GM11168 (cell line): ENCODE measurements around the gene TMEM120B.

ENCODE experiments used
- in situ Hi-C: fragments of 300-500 bp; cut with MboI; formaldehyde crosslinking; loops from one replicate; pipeline ENCODE4 v1.12.0; 2022; ENCODE audit warnings: low sequenced_read_pairs; ENCODE audit not compliant: unreplicated experiment

Gene TMEM120B

GRCh38 chr12:121811434-121812319, 99.1 kb downstream of the TMEM120B start:
- in situ Hi-C loops = no loop called here

- in situ Hi-C loops = no loop called here
Observed at GRCh38 chr12:121812320-121812871, 99.8 kb downstream of the TMEM120B start.

- in situ Hi-C loops = no loop called here
Observed at GRCh38 chr12:121812921-121813896, 100.7 kb downstream of the TMEM120B start.

- in situ Hi-C loops = no loop called here
Observed at GRCh38 chr12:121813951-121814350, 101.4 kb downstream of the TMEM120B start.

GRCh38 chr12:121814429-121815119, 102.0 kb downstream of the TMEM120B start:
- in situ Hi-C loops = no loop called here

GRCh38 chr12:121815263-121815662, 102.7 kb downstream of the TMEM120B start:
- in situ Hi-C loops = no loop called here

- in situ Hi-C loops = no loop called here
Observed at GRCh38 chr12:121816925-121817647, 104.5 kb downstream of the TMEM120B start.

- in situ Hi-C loops = no loop called here
Observed at GRCh38 chr12:121817648-121818043, 105.1 kb downstream of the TMEM120B start.

GRCh38 chr12:121819212-121819949, 106.8 kb downstream of the TMEM120B start:
- in situ Hi-C loops = no loop called here

GRCh38 chr12:121820056-121820455, 107.5 kb downstream of the TMEM120B start:
- in situ Hi-C loops = no loop called here

- in situ Hi-C loops = no loop called here
Observed at GRCh38 chr12:121822393-121823100, 110.0 kb downstream of the TMEM120B start.

GRCh38 chr12:121823101-121823726, 110.7 kb downstream of the TMEM120B start:
- in situ Hi-C loops = no loop called here

- in situ Hi-C loops = no loop called here
Observed at GRCh38 chr12:121823727-121824115, 111.2 kb downstream of the TMEM120B start.

GRCh38 chr12:121825041-121825523, 112.5 kb downstream of the TMEM120B start:
- in situ Hi-C loops = no loop called here

- in situ Hi-C loops = no loop called here
Observed at GRCh38 chr12:121826318-121827150, 114.0 kb downstream of the TMEM120B start.

GRCh38 chr12:121827351-121828099, 115.0 kb downstream of the TMEM120B start:
- in situ Hi-C loops = no loop called here
